HEK293 (cell line): ENCODE results near the gene THRA.

Experiments
- GFI1B ChIP-seq: fragments of 450-650 bp; formaldehyde crosslinking; IDR thresholded peaks from 2 replicates; pipeline ENCODE4 v1.5.1; 2016; ENCODE audit warnings: missing biosample characterization, missing genetic modification characterization
- HOXD13 ChIP-seq: sonication (generic); formaldehyde crosslinking; IDR thresholded peaks from 2 replicates; pipeline ENCODE4 v1.8.0; 2022; ENCODE audit warnings: missing genetic modification reagents, borderline replicate concordance
- INSM2 ChIP-seq: fragments of 450-650 bp; formaldehyde crosslinking; IDR thresholded peaks from 2 replicates; pipeline ENCODE4 v1.5.1; 2016; ENCODE audit warnings: missing biosample characterization, missing genetic modification characterization
- KLF17 ChIP-seq: fragments of 450-650 bp; formaldehyde crosslinking; IDR thresholded peaks from 2 replicates; pipeline ENCODE4 v1.5.1; 2016; ENCODE audit warnings: missing biosample characterization, missing genetic modification characterization
- MEIS1 ChIP-seq: sonication (generic); formaldehyde crosslinking; IDR thresholded peaks from 2 replicates; pipeline ENCODE4 v1.8.1; 2022; ENCODE audit warnings: missing genetic modification reagents, mild to moderate bottlenecking, borderline replicate concordance
- PRDM6 ChIP-seq: fragments of 450-650 bp; formaldehyde crosslinking; IDR thresholded peaks from 2 replicates; pipeline ENCODE4 v1.5.1; 2017; ENCODE audit warnings: missing biosample characterization, missing genetic modification characterization
- REPIN1 ChIP-seq: fragments of 450-650 bp; formaldehyde crosslinking; IDR thresholded peaks from 2 replicates; pipeline ENCODE4 v1.5.1; 2017; ENCODE audit warnings: missing biosample characterization, missing genetic modification characterization, low read depth
- REST ChIP-seq: fragments of 450-650 bp; formaldehyde crosslinking; IDR thresholded peaks from 2 replicates; pipeline ENCODE4 v1.5.1; 2016; ENCODE audit warnings: missing biosample characterization, missing genetic modification characterization
- SP2 ChIP-seq: fragments of 450-650 bp; formaldehyde crosslinking; IDR thresholded peaks from 2 replicates; pipeline ENCODE4 v1.5.1; 2016; ENCODE audit warnings: missing biosample characterization, missing genetic modification characterization
- ZFP3 ChIP-seq: fragments of 450-650 bp; formaldehyde crosslinking; IDR thresholded peaks from 2 replicates; pipeline ENCODE4 v1.5.1; 2016; ENCODE audit warnings: low read depth, missing biosample characterization, missing genetic modification characterization
- ZFP37 ChIP-seq: fragments of 450-650 bp; formaldehyde crosslinking; IDR thresholded peaks from 2 replicates; pipeline ENCODE4 v1.5.1; 2016; ENCODE audit warnings: missing biosample characterization, missing genetic modification characterization
- ZNF121 ChIP-seq: fragments of 450-650 bp; formaldehyde crosslinking; IDR thresholded peaks from 2 replicates; pipeline ENCODE4 v1.5.1; 2016; ENCODE audit warnings: missing biosample characterization, missing genetic modification characterization
- ZNF292 ChIP-seq: fragments of 450-650 bp; formaldehyde crosslinking; IDR thresholded peaks from 2 replicates; pipeline ENCODE4 v1.5.1; 2016; ENCODE audit warnings: low read depth, missing biosample characterization, missing genetic modification characterization, borderline replicate concordance
- ZNF302 ChIP-seq: fragments of 450-650 bp; formaldehyde crosslinking; IDR thresholded peaks from 2 replicates; pipeline ENCODE4 v1.5.1; 2016; ENCODE audit warnings: missing biosample characterization, missing genetic modification characterization, low read depth
- ZNF311 ChIP-seq: fragments of 450-650 bp; formaldehyde crosslinking; IDR thresholded peaks from 2 replicates; pipeline ENCODE4 v1.5.1; 2017; ENCODE audit warnings: missing biosample characterization, missing genetic modification characterization, borderline replicate concordance
- ZNF48 ChIP-seq: fragments of 450-650 bp; formaldehyde crosslinking; IDR thresholded peaks from 2 replicates; pipeline ENCODE4 v1.5.1; 2016; ENCODE audit warnings: missing biosample characterization, missing genetic modification characterization
- ZNF560 ChIP-seq: fragments of 450-650 bp; formaldehyde crosslinking; IDR thresholded peaks from 2 replicates; pipeline ENCODE4 v1.5.1; 2017; ENCODE audit warnings: missing biosample characterization, missing genetic modification characterization, borderline replicate concordance
- ZNF580 ChIP-seq: fragments of 450-650 bp; formaldehyde crosslinking; IDR thresholded peaks from 2 replicates; pipeline ENCODE4 v1.5.1; 2016; ENCODE audit warnings: missing biosample characterization, missing genetic modification characterization
- ZNF596 ChIP-seq: fragments of 450-650 bp; IDR thresholded peaks from 2 replicates; pipeline ENCODE4 v1.5.0; 2018; ENCODE audit warnings: missing biosample characterization, mild to moderate bottlenecking, missing genetic modification characterization, moderate library complexity
- ZNF610 ChIP-seq: fragments of 450-650 bp; formaldehyde crosslinking; IDR thresholded peaks from 2 replicates; pipeline ENCODE4 v1.5.1; 2016; ENCODE audit warnings: missing biosample characterization, missing genetic modification characterization, borderline replicate concordance
- ZNF664 ChIP-seq: fragments of 450-650 bp; formaldehyde crosslinking; IDR thresholded peaks from 2 replicates; pipeline ENCODE4 v1.5.1; 2016; ENCODE audit warnings: missing biosample characterization, missing genetic modification characterization
- ZNF76 ChIP-seq: fragments of 450-650 bp; formaldehyde crosslinking; IDR thresholded peaks from 2 replicates; pipeline ENCODE4; 2016; ENCODE audit warnings: low read depth, missing biosample characterization, missing genetic modification characterization, borderline replicate concordance
- ZNF830 ChIP-seq: fragments of 450-650 bp; IDR thresholded peaks from 2 replicates; pipeline ENCODE4 v1.5.0; 2018; ENCODE audit warnings: missing biosample characterization, missing genetic modification characterization, low read depth, mild to moderate bottlenecking, moderate library complexity
- ZSCAN23 ChIP-seq: fragments of 450-650 bp; formaldehyde crosslinking; IDR thresholded peaks from 2 replicates; pipeline ENCODE4 v1.5.1; 2016; ENCODE audit warnings: missing biosample characterization, missing genetic modification characterization
- TF ChIP-seq, protein P1 (sequence below): fragments of 450-650 bp; formaldehyde crosslinking; IDR thresholded peaks from 2 replicates; pipeline ENCODE4 v1.5.1; 2016; ENCODE audit warnings: missing biosample characterization, missing genetic modification characterization
- TF ChIP-seq, protein P2 (sequence below): fragments of 450-650 bp; formaldehyde crosslinking; IDR thresholded peaks from 2 replicates; pipeline ENCODE4 v1.5.1; 2016; ENCODE audit warnings: missing biosample characterization, missing genetic modification characterization

THRA gene

DNA sequence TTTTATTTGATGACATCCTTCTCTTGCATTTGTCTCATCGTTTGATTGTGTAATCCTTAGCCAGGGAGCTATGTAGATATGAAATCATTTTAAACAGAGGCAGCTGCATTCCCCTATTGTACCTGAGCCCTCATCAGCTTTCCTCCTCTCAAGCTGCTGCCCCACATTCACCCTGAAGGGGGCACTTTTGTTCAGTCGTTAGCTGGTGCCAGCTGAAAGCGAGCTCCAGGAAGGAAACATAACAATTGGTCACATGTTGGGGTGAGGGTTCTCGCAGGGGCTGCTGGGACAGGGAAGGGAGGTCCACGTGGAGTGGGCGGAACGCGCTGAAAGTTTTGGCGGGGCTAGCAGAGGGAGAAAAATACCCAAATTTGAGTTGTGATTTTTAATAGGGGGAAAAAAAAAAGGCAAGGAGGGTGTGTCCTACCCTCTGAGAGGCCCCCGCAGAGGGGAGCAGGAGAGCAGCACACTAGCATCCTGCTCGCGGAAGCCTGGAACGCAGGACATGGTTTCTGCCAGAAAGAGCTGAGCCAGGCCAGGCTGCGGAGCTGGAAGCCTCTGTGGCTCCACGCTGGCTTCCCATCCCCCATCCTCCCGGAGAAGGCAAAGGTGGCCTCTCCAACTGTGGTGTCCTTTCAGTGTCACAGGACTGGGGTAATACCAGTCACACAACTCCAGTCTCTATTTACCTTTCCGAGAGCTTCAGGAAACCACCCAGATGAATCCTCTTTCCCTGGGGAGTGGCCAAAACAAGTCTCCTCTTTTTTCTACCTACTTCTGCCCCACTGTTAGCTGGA is 50.5 kb downstream of the THRA start (continued):
- TF ChIP-seq INSM2 (tag by site-specific recombination) (no peak), PRDM6 (tag by site-specific recombination) (peak; percentile 59; the same call in 1 of the 2 replicates), ZNF596 (no peak), SP2 (tag by site-specific recombination) (peak; percentile 84), ZNF664 (tag by site-specific recombination) (no peak), ZNF292 (tag by site-specific recombination) (no peak), ZFP37 (tag by site-specific recombination) (no peak), MEIS1 (CRISPR knock-in tag) (no peak), GFI1B (no peak), ZNF560 (tag by site-specific recombination) (no peak), ZNF121 (tag by site-specific recombination) (no peak), REPIN1 (tag by site-specific recombination) (no peak), ZNF580 (tag by site-specific recombination) (no peak), ZFP3 (no peak), ZNF311 (tag by site-specific recombination) (no peak), KLF17 (peak; percentile 43), ZNF76 (tag by site-specific recombination) (peak; percentile 92), ZNF302 (no peak), ZNF48 (tag by site-specific recombination) (no peak), ZSCAN23 (tag by site-specific recombination) (no peak), ZNF830 (tag by site-specific recombination) (no peak), HOXD13 (CRISPR knock-in tag) (no peak), ZNF610 (tag by site-specific recombination) (peak; percentile 54; the same call in 1 of the 2 replicates), REST (tag by site-specific recombination) (no peak)
- TF ChIP-seq, protein P1, sequence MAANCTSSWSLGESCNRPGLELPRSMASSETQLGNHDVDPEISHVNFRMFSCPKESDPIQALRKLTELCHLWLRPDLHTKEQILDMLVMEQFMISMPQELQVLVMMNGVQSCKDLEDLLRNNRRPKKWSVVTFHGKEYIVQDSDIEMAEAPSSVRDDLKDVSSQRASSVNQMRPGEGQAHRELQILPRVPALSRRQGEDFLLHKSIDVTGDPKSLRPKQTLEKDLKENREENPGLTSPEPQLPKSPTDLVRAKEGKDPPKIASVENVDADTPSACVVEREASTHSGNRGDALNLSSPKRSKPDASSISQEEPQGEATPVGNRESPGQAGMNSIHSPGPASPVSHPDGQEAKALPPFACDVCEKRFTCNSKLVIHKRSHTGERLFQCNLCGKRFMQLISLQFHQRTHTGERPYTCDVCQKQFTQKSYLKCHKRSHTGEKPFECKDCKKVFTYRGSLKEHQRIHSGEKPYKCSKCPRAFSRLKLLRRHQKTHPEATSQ (tag by site-specific recombination) = no peak
- TF ChIP-seq, protein P2, sequence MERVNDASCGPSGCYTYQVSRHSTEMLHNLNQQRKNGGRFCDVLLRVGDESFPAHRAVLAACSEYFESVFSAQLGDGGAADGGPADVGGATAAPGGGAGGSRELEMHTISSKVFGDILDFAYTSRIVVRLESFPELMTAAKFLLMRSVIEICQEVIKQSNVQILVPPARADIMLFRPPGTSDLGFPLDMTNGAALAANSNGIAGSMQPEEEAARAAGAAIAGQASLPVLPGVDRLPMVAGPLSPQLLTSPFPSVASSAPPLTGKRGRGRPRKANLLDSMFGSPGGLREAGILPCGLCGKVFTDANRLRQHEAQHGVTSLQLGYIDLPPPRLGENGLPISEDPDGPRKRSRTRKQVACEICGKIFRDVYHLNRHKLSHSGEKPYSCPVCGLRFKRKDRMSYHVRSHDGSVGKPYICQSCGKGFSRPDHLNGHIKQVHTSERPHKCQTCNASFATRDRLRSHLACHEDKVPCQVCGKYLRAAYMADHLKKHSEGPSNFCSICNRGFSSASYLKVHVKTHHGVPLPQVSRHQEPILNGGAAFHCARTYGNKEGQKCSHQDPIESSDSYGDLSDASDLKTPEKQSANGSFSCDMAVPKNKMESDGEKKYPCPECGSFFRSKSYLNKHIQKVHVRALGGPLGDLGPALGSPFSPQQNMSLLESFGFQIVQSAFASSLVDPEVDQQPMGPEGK (tag by site-specific recombination) = peak; percentile 79
